IMR-90 (cell line): ENCODE data around the gene SLC12A7. TPM values are rescaled to one million over a fixed set of nuclear protein-coding genes. Genes with fewer than 3 reads are reported as not detected.

ENCODE experiments used
- ATAC-seq: fragments of 200-7000 bp; cut with Tn5 transposase; 2 replicates; pipeline ENCODE4 v1.9.1; 2020; ENCODE audit warnings: low read depth, mild to moderate bottlenecking, moderate library complexity
- BruUV-seq: library from RNA; stranded (reverse); fragments of 400-500 nt; replicated peaks from 2 replicates; lab custom pipeline; 2021; lab: Mats Ljungman, UMichigan
- CTCF ChIA-PET: fragments of 300-600 bp; formaldehyde crosslinking; extraction: SDS; loops from one replicate; lab custom pipeline; 2021; ENCODE audit warnings: antibody characterized with exemption; lab: Yijun Ruan, JAX
- POLR2A ChIA-PET: fragments of 300-600 bp; sonication (Branson Sonifier 250); formaldehyde crosslinking; loops from one replicate; lab custom pipeline; 2022; ENCODE audit warnings: antibody characterized with exemption; ENCODE audit not compliant: unreplicated experiment; lab: Charles Lee
- DNase-seq: peaks from one replicate; pipeline ENCODE4 v3.0.0; 2013
- H2AFZ ChIP-seq: replicated peaks from 2 replicates; pipeline ENCODE3; 2013; ENCODE audit warnings: low read length, mild to moderate bottlenecking; ENCODE audit not compliant: poor library complexity
- H2AK5ac ChIP-seq: 2 replicates; pipeline ENCODE4 v1.6.1; 2013; ENCODE audit warnings: low read depth, low read length, inconsistent platforms
- H2AK9ac ChIP-seq: replicated peaks from 2 replicates; pipeline ENCODE3; 2013; ENCODE audit warnings: mild to moderate bottlenecking, low read depth, low read length, moderate library complexity; ENCODE audit not compliant: poor library complexity
- H2BK120ac ChIP-seq: 2 replicates; pipeline ENCODE4 v1.6.1; 2013; ENCODE audit warnings: low read depth, low read length, inconsistent platforms
- H2BK15ac ChIP-seq: 3 replicates; pipeline ENCODE4 v1.6.1; 2013; ENCODE audit warnings: low read depth, low read length, inconsistent platforms
- H2BK20ac ChIP-seq: 2 replicates; pipeline ENCODE4 v1.6.1; 2013; ENCODE audit warnings: low read depth, mild to moderate bottlenecking, inconsistent platforms, low read length, moderate library complexity
- H2BK5ac ChIP-seq: 2 replicates; pipeline ENCODE4 v1.6.1; 2013; ENCODE audit warnings: mild to moderate bottlenecking, low read depth, low read length, inconsistent platforms; ENCODE audit not compliant: poor library complexity, severe bottlenecking
- H3K14ac ChIP-seq: replicated peaks from 2 replicates; pipeline ENCODE4 v1.6.1; 2013; ENCODE audit warnings: low read depth, low read length, inconsistent platforms
- H3K18ac ChIP-seq: 2 replicates; pipeline ENCODE4 v1.6.1; 2013; ENCODE audit warnings: low read depth, low read length, control low read depth
- H3K23ac ChIP-seq: 2 replicates; pipeline ENCODE4 v1.6.1; 2013; ENCODE audit warnings: low read depth, low read length, inconsistent platforms
- H3K27ac ChIP-seq: 2 replicates; pipeline ENCODE4 v1.5.1; 2013; ENCODE audit warnings: mild to moderate bottlenecking, control low read depth, low read length; ENCODE audit not compliant: insufficient read depth
- H3K27me3 ChIP-seq: 2 replicates; pipeline ENCODE4 v1.6.1; 2013; ENCODE audit warnings: low read length; ENCODE audit not compliant: control insufficient read depth, insufficient read depth
- H3K36me3 ChIP-seq: 2 replicates; pipeline ENCODE4 v1.6.1; 2013; ENCODE audit warnings: low read length, mixed read lengths; ENCODE audit not compliant: control insufficient read depth, insufficient read depth
- H3K4ac ChIP-seq: 2 replicates; pipeline ENCODE4 v1.6.1; 2013; ENCODE audit warnings: low read depth, low read length, inconsistent platforms
- H3K4me1 ChIP-seq: 2 replicates; pipeline ENCODE4 v1.6.1; 2013; ENCODE audit warnings: low read length, mixed read lengths; ENCODE audit not compliant: control insufficient read depth, insufficient read depth
- H3K4me2 ChIP-seq: 2 replicates; pipeline ENCODE4 v1.6.1; 2013; ENCODE audit warnings: low read depth, mild to moderate bottlenecking, control low read depth, low read length, moderate library complexity
- H3K4me3 ChIP-seq: 2 replicates; pipeline ENCODE4 v1.5.1; 2013; ENCODE audit warnings: low read depth, mild to moderate bottlenecking, control low read depth, low read length, moderate library complexity; ENCODE audit not compliant: insufficient read depth
- H3K56ac ChIP-seq: 2 replicates; pipeline ENCODE4 v1.6.1; 2013; ENCODE audit warnings: low read length, inconsistent platforms; ENCODE audit not compliant: insufficient read depth; ENCODE audit errors: extremely low read depth
- H3K79me1 ChIP-seq, 2 experiments: 2 replicates each; pipeline ENCODE4 v1.6.1; 2013; ENCODE audit warnings: low read length in 2 of 2, inconsistent platforms in 1 of 2, low read depth in 1 of 2
- H3K9ac ChIP-seq: 2 replicates; pipeline ENCODE4 v1.6.1; 2013; ENCODE audit warnings: low read depth, low read length, control low read depth
- H3K9me1 ChIP-seq: 2 replicates; pipeline ENCODE4 v1.6.1; 2013; ENCODE audit warnings: low read length, inconsistent platforms; ENCODE audit not compliant: insufficient read depth
- H3K9me3 ChIP-seq: 2 replicates; pipeline ENCODE4 v1.6.1; 2013; ENCODE audit warnings: low read length; ENCODE audit not compliant: control insufficient read depth, insufficient read depth
- H4K20me1 ChIP-seq: 2 replicates; pipeline ENCODE4 v1.6.1; 2013; ENCODE audit warnings: low read length, inconsistent platforms; ENCODE audit not compliant: insufficient read depth
- H4K5ac ChIP-seq: 2 replicates; pipeline ENCODE4 v1.6.1; 2013; ENCODE audit warnings: mild to moderate bottlenecking, low read depth, low read length, control low read depth
- H4K8ac ChIP-seq, 2 experiments: 2 replicates each; pipeline ENCODE4 v1.6.1; 2013; ENCODE audit warnings: low read depth in 2 of 2, low read length in 2 of 2, control low read depth in 1 of 2, inconsistent platforms in 1 of 2
- H4K91ac ChIP-seq: 2 replicates; pipeline ENCODE4 v1.6.1; 2013; ENCODE audit warnings: low read depth, low read length, inconsistent platforms; ENCODE audit not compliant: insufficient read depth
- BHLHE40 ChIP-seq: fragments of 150-350 bp; IDR thresholded peaks from 2 replicates; pipeline ENCODE4 v1.6.1; 2016; ENCODE audit warnings: mild to moderate bottlenecking, low read depth, low read length
- CEBPB ChIP-seq: IDR thresholded peaks from 2 replicates; pipeline ENCODE4 v1.6.1; 2012; ENCODE audit warnings: low read depth, low read length, improper control_type of control experiment
- CHD1 ChIP-seq: IDR thresholded peaks from 2 replicates; pipeline ENCODE4 v1.6.1; 2012; ENCODE audit warnings: low read depth, low read length, improper control_type of control experiment
- FOS ChIP-seq: fragments of 150-350 bp; IDR thresholded peaks from 2 replicates; pipeline ENCODE4 v1.6.1; 2016; ENCODE audit warnings: low read depth, low read length
- MAFK ChIP-seq: IDR thresholded peaks from 2 replicates; pipeline ENCODE4 v1.6.1; 2012; ENCODE audit warnings: low read depth, low read length, improper control_type of control experiment
- MXI1 ChIP-seq: IDR thresholded peaks from 2 replicates; pipeline ENCODE4 v1.6.1; 2012; ENCODE audit warnings: low read depth, mild to moderate bottlenecking, low read length, moderate library complexity, borderline replicate concordance
- POLR2A ChIP-seq: IDR thresholded peaks from 2 replicates; pipeline ENCODE4 v1.6.1; 2012; ENCODE audit warnings: mild to moderate bottlenecking, low read depth, low read length
- RAD21 ChIP-seq: IDR thresholded peaks from 2 replicates; pipeline ENCODE4 v1.6.1; 2012; ENCODE audit warnings: low read length, improper control_type of control experiment
- RCOR1 ChIP-seq: IDR thresholded peaks from 2 replicates; pipeline ENCODE4 v1.6.1; 2012; ENCODE audit warnings: mild to moderate bottlenecking, low read length, improper control_type of control experiment; ENCODE audit not compliant: insufficient replicate concordance
- RFX5 ChIP-seq: IDR thresholded peaks from 2 replicates; pipeline ENCODE4 v1.8.0; 2012; ENCODE audit warnings: low read depth, mild to moderate bottlenecking, low read length, moderate library complexity
- WGBS, 2 experiments: methylation state at CpG; one replicate each; pipeline versions ENCODE4 v1.1.5 to v1.1.7; 2013; ENCODE audit warnings: missing lambda C conversion rate in 2 of 2; ENCODE audit not compliant: insufficient read length in 1 of 2; ENCODE audit errors: extremely low coverage in 2 of 2; 5-methylcytosine and 5-hydroxymethylcytosine counted together
- dilution Hi-C: fragments of 300-500 bp; cut with HindIII; formaldehyde crosslinking; loops from one replicate; pipeline ENCODE4 v1.14.3; 2018; ENCODE audit warnings: low sequenced_read_pairs; ENCODE audit not compliant: unreplicated experiment
- in situ Hi-C: fragments of 300-500 bp; cut with MboI; formaldehyde crosslinking; loops from 3 replicates; pipeline ENCODE4 v1.14.3; 2019; ENCODE audit warnings: low sequenced_read_pairs, inconsistent platforms, mixed read lengths
- intact Hi-C: fragments of 100-400 bp; cut with micrococcal nuclease; formaldehyde crosslinking; loops from 2 replicates; pipeline ENCODE4 v1.10.0; 2022
- polyA plus RNA-seq, 3 experiments: library from polyadenylated mRNA; depleted of rRNA; stranded (reverse); fragments of >200 nt; gene quantifications; 2 replicates each; pipeline ENCODE4 v1.2.3, GENCODE V29; 2012; ENCODE audit warnings: low replicate concordance in 1 of 3
- total RNA-seq: library from RNA; depleted of rRNA; stranded (reverse); fragments of >200 nt; gene quantifications from 2 replicates; pipeline ENCODE4 v1.2.3, GENCODE V29; 2012
- TF ChIP-seq, protein P1 (sequence below): fragments of 150-350 bp; IDR thresholded peaks from 2 replicates; pipeline ENCODE4 v1.6.1; 2016; ENCODE audit warnings: low read depth, mild to moderate bottlenecking, low read length, moderate library complexity, borderline replicate concordance
- TF ChIP-seq, protein P2 (sequence below): conservative IDR thresholded peaks from 2 replicates; pipeline ENCODE4 v1.5.1; 2012; ENCODE audit warnings: mild to moderate bottlenecking, low read depth, low read length, improper control_type of control experiment

SLC12A7 gene
- total and polyA plus RNA-seq, 2 of the 4 experiments (the other 2 are of a cell fraction) = 3.0 to 6.1 TPM

DNA sequence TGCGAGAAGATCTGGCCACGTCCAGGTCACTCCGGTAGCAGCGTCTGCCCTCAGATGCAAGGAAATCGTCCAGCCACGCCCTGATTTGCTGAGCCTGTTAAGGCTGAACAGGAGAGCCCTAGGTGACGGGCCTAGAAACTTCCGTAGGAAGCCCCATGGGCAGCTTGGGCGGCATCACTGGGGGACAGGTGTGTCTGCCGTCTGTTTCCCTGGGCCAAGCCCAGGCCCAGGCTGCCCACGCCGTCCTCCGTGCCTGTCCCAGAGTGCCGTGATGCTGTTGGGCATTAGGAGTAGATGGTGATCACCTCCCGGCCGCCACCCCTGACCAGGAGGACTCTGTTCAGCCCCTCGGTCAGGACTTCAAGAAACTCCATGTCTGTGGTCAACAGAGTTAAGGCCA lies 59.8 kb downstream of the SLC12A7 start:
- TF ChIP-seq POLR2A (no peak), RAD21 (no peak), CHD1 (no peak), MAFK (no peak), FOS (no peak), BHLHE40 (no peak), RCOR1 (no peak), MXI1 (no peak), CEBPB (no peak), RFX5 (no peak)
- TF ChIP-seq, protein P1, sequence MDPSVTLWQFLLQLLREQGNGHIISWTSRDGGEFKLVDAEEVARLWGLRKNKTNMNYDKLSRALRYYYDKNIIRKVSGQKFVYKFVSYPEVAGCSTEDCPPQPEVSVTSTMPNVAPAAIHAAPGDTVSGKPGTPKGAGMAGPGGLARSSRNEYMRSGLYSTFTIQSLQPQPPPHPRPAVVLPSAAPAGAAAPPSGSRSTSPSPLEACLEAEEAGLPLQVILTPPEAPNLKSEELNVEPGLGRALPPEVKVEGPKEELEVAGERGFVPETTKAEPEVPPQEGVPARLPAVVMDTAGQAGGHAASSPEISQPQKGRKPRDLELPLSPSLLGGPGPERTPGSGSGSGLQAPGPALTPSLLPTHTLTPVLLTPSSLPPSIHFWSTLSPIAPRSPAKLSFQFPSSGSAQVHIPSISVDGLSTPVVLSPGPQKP = no peak
- TF ChIP-seq, protein P2, sequence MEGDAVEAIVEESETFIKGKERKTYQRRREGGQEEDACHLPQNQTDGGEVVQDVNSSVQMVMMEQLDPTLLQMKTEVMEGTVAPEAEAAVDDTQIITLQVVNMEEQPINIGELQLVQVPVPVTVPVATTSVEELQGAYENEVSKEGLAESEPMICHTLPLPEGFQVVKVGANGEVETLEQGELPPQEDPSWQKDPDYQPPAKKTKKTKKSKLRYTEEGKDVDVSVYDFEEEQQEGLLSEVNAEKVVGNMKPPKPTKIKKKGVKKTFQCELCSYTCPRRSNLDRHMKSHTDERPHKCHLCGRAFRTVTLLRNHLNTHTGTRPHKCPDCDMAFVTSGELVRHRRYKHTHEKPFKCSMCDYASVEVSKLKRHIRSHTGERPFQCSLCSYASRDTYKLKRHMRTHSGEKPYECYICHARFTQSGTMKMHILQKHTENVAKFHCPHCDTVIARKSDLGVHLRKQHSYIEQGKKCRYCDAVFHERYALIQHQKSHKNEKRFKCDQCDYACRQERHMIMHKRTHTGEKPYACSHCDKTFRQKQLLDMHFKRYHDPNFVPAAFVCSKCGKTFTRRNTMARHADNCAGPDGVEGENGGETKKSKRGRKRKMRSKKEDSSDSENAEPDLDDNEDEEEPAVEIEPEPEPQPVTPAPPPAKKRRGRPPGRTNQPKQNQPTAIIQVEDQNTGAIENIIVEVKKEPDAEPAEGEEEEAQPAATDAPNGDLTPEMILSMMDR = no peak
- no peak overlapping the region for H3K4me3 ChIP-seq
- H4K20me1 ChIP-seq = no peaks in the 10 kb centered on the region
- H2AK5ac ChIP-seq = no peak overlapping the region
- no peak overlapping the region for H4K8ac ChIP-seq
- peaks cover 17% of the 10 kb centered on the region for H3K36me3 ChIP-seq
- no peak for DNase-seq
- BruUV-seq = no TSS peak
- intact Hi-C loops (no loop called here), dilution Hi-C loops (no loop called here), in situ Hi-C loops (no loop called here)
- H3K4ac ChIP-seq = no peak overlapping the region
- H3K9me3 ChIP-seq = no peaks in the 10 kb centered on the region
- H3K18ac ChIP-seq = no peak overlapping the region
- no peak overlapping the region for H2BK15ac ChIP-seq
- H3K56ac ChIP-seq = no peak overlapping the region
- ChIA-PET CTCF (no interaction called here), POLR2A (no interaction called here)
- no peak overlapping the region for H3K9ac ChIP-seq
- no peak overlapping the region for H3K14ac ChIP-seq
- no peaks in the 10 kb centered on the region for H3K79me1 ChIP-seq
- WGBS, 2 experiments = 98% methylated on average over 8 of the region's 17 CpGs; no CpG with 5 or more reads in 1 of the 2 experiments
- no peak overlapping the region for H2AFZ ChIP-seq
- H3K27me3 ChIP-seq = no peaks in the 10 kb centered on the region
- no peak overlapping the region for H2BK20ac ChIP-seq
- H4K5ac ChIP-seq = no peak overlapping the region
- no peak overlapping the region for H4K91ac ChIP-seq
- no peak overlapping the region for H2BK5ac ChIP-seq
- H2AK9ac ChIP-seq = no peak overlapping the region
- no peak overlapping the region for H3K4me2 ChIP-seq
- no peak overlapping the region for H3K23ac ChIP-seq
- H3K9me1 ChIP-seq = no peaks in the 10 kb centered on the region
- H3K4me1 ChIP-seq = no peaks in the 10 kb centered on the region
- H2BK120ac ChIP-seq = no peak overlapping the region
- no peak for ATAC-seq
- H3K27ac ChIP-seq = no peak overlapping the region
